Right lobe of liver (tissue), 4 donors: Measurements from ENCODE around the gene SUCLG2.

ENCODE experiments used
- POLR2A ChIP-seq: fragments of 450-650 bp; IDR thresholded peaks from one replicate; pipeline ENCODE4 v1.6.1; 2017; ENCODE audit warnings: antibody characterized with exemption, mild to moderate bottlenecking
- TF ChIP-seq, protein P1 (sequence below), 4 donors: fragments of 200-600 bp in 3 of 4; fragments of 450-650 bp in 1 of 4; IDR thresholded peaks; one replicate each; pipeline versions ENCODE4 v1.5.1 to v1.8.0; 2016 to 2022; ENCODE audit warnings: antibody characterized with exemption in 4 of 4, mild to moderate bottlenecking in 2 of 4
- donor health status: DM: no; HTN: no; CAD: no.
- donor health status: DM: no; HTN: no; CAD: no.
- donor health status: DM: no; HTN: yes; CAD: no.

DNA sequence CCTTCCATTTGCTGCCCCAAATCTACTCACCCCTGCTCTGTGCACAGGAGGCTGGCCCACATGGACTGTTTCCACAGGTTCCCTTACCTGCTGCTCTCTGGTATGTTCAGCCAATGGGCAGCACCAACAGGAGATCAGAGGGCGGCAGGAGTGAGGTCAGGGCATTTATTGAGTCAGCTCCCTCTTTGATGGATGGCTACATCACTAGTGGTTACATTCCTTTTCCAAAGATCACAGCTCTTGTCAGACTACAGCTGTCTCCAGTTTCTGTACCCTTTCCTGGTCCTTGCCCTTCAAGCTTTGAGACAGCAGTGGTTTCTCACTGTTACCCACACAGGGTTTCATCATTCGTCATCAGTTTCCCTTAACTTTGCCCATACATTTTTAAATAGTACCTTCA is 325.1 kb downstream of the SUCLG2 start:
- TF ChIP-seq, protein P1, sequence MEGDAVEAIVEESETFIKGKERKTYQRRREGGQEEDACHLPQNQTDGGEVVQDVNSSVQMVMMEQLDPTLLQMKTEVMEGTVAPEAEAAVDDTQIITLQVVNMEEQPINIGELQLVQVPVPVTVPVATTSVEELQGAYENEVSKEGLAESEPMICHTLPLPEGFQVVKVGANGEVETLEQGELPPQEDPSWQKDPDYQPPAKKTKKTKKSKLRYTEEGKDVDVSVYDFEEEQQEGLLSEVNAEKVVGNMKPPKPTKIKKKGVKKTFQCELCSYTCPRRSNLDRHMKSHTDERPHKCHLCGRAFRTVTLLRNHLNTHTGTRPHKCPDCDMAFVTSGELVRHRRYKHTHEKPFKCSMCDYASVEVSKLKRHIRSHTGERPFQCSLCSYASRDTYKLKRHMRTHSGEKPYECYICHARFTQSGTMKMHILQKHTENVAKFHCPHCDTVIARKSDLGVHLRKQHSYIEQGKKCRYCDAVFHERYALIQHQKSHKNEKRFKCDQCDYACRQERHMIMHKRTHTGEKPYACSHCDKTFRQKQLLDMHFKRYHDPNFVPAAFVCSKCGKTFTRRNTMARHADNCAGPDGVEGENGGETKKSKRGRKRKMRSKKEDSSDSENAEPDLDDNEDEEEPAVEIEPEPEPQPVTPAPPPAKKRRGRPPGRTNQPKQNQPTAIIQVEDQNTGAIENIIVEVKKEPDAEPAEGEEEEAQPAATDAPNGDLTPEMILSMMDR (IDR thresholded peaks at IDR 0.05), result no peak
- TF ChIP-seq POLR2A, result no peak
